GM18508 (cell line): ENCODE measurements around the gene FNBP1L.
"Not testable (repeated sequence)": the region's sequence is repeated elsewhere in the genome, so short reads cannot be mapped to it uniquely, and the experiment has no call there.

Experiments used
- ATAC-seq: cut with Tn5 transposase; IDR thresholded peaks from one replicate; pipeline ENCODE4 v1.9.1; 2021; ENCODE audit warnings: moderate number of reproducible peaks; ENCODE audit not compliant: insufficient read depth, unreplicated experiment

FNBP1L gene

DNA sequence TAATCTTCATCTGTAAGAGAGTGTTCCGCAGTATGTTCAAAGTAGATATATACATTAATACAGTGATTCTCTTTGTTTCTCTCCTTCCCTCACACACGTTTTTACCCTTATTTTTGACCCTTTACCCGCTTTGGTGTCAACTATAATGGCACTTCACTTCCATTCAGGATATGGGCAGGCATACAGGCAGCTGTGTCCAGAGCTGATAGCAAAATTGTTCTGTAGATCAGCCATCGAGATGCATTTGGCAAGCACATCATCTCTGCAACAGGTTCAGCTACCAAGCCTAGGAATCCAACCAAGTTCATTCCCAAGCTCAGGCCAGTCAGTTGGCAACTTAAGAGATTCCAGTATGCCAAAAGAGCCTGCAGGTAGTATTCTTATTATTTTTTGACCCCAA, 74.8 kb downstream of the FNBP1L start:
- no peak for ATAC-seq

DNA sequence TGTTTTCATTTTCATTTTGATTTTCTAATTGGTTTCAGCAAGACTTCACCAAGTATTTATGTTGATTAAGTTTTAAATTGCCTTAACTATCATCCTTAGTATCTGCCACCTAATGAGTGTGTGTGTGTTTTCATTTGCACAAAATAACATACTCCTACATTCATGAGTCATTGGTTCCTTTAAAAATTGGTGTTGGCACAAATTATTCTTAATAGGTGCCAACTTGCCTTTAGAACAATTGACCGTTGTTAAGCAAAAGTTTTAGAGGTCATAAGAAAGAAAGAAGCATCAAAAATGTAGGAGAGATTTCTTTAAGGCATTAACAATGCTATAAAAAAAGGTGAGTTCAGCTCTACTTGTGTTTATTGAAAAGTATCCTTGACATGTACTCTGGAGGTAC, 77.5 kb downstream of the FNBP1L start:
- no peak for ATAC-seq

DNA sequence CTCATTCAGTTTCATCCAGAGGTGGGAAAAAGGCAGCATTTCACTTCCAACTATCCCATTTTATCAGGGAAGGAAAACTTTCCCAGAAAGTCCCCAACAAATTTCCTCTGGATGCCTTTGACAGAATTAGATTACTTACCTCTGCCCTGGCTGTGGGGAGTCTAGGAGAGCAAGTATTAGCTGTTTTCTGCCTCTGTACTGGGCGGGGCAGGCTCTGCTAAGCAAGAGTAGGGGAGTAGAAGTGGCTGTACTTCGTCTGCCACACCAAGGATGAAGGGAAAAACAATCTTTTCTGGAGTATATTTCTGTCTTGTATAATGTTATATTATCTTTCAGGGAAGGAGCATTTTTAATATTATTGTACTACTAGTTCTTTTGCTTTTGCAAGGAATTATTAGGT, 78.5 kb downstream of the FNBP1L start:
- no peak for ATAC-seq

DNA sequence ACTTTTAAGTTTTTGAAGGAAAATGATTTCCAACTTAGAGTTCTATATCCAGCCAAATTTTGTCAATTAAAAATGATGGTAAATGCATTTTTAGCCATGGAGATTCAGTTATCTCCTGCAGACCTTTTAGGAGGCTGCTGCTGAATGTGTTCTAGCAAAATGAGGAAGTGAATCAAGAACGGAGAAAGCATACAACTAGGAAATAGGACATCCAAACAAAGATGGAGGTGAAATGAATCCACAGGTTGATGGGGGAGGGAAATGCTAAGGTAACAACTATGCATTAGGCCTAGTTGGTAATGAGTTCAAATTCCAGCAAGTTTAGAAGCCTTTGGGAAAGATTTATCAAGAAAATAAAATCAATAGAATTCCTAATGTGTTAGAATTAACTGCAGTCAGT, 80.5 kb downstream of the FNBP1L start:
- no peak for ATAC-seq

DNA sequence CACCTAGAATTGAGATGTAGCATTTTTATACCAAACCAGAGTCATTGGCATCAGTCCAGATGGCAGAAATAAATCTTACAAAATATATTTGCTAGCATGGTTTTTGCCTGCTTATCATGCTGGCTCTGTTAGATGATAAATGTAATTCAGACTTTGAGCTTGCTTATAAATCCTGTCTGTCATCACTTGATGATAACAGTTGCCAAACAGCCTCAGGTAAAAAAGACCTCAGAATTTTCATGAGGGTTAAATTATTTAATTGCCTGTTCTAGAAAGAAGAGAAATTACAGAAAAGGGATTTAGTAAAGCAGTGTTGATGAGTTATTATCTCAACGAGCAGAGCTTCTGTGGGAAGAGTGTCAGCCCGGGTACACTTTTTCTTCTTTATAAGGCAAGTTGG, 83.3 kb downstream of the FNBP1L start:
- ATAC-seq: no peak

DNA sequence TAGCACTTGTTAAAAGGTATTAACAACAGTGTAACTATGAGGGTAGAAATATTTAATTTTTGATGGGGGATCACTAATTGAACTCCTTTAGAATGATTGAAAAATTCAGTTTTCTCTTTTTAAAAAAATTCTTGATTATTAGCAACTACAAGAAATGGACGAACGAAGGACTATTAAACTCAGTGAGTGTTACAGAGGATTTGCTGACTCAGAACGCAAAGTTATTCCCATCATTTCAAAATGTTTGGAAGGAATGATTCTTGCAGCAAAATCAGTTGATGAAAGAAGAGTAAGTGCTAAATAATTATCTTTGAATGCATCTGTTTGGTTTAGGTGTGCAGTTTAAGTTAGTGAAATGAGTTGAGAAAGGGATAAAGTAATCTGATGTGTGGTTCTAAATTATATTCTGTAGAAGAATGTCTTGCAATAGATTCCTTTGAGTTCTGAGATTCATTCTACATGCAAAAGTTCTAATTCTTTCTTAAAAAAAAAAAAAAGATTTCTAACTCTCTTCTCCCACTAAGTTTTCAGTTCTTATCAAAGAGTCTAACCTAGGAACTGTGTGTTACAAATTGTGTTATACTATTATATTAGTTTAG, 85.0 kb downstream of the FNBP1L start:
- ATAC-seq: no peak

DNA sequence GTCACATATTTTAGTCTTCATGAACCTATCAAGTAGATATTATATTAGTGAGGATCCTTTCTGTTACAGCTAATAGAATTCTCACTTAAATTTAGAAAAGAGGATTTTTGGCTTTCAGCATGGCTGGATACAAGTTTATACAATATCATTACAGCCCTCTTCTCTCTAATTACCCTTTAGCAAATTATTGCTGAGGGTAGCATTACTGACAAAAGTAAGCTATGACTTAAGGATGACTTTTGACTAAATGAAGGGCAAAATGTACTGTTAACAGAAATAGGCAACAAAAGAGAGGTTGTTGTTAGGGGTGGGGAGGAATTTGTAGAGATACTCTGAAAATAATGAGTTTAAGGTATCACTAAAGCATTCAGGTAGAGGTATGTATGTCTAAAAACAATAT, 85.8 kb downstream of the FNBP1L start:
- no peak for ATAC-seq

DNA sequence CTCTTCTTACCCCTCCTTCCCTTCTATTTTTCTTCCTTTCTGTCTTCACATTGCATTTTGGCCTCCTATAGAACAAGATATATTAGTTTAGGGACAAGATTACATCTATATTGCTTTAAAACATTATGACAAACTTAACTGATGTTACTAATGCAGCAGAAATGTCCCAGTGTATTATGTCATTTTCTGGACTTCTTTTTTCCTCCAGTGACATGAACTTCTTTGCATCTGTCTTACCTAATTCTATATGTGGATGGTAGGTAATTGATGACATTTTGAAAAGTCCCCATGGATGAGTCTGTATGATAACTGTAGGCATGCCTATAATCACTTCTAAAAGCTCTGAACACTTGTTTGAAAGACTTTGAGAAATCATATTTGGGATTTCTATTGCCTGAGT, 89.5 kb downstream of the FNBP1L start:
- no peak for ATAC-seq

DNA sequence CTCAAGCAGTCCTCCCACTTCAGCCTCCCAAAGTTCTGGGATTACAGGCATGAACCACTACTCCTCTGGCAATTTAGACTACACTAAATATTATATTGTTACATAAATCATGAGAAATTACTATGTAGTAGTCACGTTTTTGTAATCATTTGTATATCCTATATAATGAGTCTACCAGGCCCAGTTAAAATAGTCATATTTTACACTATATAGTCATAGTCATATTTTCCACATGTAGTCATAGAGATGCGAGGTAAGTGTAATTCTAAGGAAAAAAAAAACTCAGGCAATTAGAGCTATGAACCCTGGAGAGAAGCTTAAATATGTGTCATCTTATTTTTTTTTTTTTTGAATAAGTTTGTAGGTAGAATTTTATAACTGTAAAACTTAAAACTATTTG, 90.0 kb downstream of the FNBP1L start:
- no peak for ATAC-seq

DNA sequence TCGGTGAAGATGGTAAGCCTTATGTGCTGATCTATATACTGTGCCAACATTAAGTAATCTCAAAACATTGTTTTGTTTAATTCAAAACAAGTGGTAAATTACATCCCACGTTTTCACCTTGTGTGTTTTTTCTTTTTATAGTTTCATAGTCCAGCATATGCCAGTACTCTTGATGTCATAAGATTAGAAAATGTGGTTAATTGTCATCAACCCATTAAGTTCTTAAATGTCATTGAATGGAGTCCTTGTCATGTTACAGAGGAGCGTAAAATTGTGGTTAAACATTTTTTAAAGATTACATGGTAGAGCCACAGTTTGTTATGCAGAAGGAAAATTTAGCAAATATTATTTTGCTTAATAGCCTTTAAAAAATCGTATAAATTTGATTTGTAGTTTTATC, 93.1 kb downstream of the FNBP1L start:
- no peak for ATAC-seq

DNA sequence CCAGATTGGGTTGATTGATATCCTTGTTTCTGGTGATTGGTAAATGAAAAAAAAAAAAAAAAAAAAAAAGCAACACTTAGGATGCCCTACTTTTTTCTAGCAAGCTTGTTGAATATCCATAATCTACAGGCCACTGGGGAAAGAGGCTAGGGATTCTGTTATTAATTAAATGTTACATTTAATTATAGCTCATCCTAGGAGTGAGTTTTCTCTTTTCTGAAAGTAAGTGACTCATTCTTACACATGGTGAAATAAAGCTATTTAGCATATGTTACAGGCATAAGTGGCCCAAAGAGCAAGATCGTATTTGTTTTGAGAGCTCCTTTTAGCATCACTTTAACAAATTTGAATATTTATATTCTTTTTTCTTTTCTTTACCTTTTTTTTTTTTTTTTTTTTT, 94.5 kb downstream of the FNBP1L start:
- ATAC-seq: no peak

DNA sequence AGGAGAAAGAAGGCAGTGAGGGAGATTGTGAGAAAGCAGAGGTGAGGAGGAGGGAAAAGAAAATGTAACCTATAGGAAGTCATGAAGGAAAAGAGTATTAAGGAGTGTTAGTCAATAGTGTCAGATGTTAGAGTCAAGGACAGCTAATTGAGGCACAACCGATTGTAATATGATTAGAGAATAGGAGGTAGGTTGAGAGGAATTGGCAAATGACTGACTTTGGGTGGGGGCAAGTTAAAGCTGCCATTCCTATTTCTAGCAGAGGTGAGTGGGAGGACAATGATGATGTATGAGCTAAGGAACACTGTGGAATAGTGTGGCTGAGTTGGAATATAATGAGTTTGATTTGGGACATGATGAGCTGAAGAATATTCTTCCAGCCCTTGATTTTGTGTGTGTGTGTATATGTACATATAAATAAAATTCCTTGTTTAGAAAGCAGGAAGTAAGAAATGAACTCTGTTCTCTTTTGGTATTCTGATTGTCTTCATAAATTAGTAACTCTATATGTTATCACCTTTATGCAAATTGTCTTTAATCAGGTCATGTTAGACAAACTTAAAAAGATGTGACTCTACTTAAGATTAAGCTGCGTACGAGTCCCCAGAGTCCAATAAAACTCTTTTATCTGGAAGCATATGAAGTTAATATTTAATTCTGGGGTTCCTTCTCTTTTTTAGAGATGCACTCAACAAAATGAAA, 98.4 kb downstream of the FNBP1L start:
- no peak for ATAC-seq

DNA sequence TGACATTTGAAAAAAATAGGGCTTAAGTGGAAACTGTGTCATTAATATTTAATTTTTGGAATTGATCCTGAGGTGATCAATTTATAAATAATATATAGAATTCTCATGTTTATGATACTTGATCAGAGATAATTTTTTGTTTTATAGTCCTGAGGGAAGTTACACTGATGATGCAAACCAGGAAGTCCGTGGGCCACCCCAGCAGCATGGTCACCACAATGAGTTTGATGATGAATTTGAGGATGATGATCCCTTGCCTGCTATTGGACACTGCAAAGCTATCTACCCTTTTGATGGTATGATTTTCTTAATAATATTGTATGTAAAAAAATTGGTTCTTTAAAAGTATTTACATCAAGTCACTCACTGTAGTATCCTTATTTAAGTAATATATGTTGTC, 101.2 kb downstream of the FNBP1L start:
- ATAC-seq: no peak

DNA sequence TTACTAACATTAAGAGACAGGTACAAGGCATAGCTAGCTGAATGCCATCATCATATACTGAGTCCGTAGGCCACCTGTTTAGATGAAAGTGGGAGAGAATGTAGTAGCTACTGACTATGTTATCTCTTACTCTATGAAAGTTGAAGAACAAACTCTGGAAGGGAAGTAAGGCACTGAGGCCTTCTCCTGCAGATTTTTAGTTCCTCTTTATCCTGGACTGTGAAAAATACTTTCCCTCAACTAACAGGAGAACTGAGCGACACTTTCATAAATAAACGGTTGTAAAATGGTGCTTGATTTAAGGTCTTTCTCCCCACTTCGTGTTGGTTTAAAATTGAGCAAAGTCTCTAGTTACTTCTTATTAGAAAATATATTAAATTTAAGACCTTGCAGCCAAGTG, 101.9 kb downstream of the FNBP1L start:
- ATAC-seq: no peak

DNA sequence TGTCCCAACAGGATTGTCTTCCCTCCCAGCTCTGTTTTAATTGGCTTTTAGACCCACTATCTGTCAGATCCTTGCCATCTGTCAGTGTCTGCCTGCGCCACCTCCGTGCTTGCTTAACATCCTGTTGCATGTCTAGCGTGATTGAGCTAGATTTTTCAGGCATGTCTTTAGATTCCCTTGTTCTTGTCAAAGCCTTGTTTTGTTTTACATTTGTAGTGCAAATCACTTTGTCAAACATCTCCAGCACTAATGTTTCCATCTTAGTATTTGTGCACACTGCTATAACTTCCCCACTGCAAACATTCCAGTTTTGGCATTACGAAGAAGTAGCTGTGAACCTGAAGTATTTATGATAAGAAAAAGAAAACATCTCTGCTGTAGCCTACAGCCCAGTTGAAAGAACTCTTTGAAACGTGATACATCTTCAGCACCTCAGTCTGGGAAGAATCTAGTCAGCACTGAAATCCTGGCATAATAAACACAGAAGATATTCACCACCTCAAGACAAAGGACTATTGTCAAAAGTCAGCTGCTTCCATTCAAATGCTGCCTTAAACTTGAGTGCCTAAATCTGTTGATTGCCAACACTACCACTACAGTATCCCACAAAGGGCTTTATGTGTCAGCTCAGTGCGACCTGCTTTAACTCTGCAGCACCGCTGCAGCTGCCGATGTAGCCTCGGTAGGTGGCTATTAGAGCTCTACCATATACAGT, 105.0 kb downstream of the FNBP1L start:
- ATAC-seq: no peak

DNA sequence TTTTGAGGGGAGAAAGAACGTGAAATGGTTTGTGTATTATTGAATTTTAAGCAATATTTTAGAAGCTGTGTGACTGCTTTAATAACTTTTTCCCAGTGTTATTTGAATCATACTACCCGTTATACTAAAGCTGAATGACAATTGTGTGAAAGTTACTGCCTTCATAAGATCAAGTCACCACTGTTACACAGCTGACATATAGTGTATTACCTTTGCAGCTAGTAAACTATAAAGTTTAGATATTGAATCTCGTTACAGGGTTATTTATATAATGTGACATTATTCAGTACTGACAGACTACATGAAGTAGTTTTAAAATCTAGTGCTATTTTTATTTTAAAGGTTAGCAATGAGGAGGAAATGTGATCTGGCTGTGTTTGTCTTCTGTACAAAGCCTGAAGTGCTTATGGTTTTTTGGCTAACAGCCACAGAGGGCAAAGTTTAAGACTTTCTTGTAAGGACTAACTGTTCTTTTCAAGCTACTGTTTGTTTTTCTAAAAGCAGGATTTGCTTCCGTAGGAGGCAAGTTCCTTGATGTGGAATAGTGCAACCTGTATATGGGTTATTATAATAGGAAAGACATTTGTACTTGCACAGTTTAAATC, 106.1 kb downstream of the FNBP1L start:
- ATAC-seq: not testable (repeated sequence)

DNA sequence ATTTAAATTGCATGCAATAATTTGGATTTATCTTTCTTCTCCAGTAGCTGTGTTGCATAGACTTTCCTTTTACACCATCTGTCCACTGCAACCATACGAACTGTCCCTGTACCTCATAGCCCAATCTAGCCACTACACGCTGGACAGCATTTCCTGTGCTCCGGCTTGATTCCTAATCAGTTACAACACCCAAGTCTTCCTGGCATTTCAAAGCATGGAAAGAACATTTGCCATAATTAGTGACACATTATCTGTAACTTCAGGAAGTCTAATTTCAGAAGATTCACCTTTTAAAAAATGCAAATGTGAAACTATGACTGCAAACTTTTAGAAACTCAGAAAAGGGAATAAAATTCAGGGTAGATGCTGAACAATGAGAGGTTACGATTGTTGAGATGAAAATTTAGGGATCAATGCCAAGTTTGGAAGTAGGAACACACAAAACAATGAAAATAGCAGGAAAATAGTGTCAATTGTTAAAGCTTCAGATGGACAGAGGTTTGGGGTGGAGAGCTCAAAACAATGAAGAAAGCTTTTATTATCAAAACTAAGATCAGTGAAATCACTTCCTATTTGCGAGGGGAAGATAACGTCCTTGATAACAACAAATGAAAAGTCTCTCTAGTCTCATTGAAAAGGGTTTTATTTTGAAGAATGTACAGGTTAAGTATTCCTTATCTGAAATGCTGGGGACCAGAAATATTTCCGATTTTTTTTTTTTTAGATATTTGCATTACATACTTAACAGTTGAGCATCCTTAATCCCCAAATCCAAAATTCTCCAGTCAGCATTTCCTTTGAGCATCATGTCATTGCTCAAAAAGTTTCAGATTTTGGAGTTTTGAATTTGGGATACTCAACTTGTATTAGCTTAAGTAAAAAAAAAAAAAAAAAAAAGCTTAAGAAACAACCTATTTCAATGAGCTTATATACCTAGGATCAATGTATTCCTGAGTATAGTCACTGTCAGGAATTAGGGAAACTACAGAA, 107.3 kb downstream of the FNBP1L start:
- ATAC-seq: no peak

DNA sequence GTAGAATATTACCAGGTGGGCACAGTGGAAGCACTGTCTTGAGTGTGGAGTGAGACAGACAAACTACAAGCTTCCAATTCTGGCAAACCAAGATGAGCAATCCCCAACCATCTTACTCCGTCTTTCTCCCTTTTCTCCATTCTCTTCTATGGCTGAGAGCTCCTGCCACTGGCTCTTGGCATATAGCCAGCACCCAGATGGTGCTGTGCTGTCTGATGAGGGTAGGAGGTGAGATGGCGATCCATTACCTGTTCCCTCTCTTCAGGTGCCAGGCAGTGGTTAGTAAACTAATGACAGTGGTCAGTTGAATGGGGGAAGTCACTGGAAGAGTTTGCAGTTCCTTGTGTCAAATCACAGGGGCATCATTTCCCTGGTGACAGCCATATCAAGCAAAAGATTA, 108.4 kb downstream of the FNBP1L start:
- no peak for ATAC-seq

DNA sequence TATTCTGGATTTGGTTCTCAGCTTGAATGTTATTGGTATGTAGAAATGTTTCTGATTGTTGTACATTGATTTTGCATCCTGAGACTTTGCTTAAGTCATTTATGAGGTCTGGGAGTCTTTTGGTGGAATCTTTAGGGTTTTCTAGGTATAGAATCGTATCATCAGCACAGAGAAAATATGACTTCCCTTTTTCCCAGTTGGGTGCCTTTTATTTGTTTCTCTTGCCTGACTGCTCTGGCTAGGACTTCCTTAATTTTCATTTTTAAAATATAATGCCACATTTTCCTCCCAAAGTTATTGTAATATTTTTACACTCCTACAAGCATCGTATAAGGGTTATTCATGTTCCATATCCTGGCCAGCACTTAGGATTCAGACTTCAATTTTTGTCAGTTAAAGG, 111.1 kb downstream of the FNBP1L start:
- no peak for ATAC-seq

DNA sequence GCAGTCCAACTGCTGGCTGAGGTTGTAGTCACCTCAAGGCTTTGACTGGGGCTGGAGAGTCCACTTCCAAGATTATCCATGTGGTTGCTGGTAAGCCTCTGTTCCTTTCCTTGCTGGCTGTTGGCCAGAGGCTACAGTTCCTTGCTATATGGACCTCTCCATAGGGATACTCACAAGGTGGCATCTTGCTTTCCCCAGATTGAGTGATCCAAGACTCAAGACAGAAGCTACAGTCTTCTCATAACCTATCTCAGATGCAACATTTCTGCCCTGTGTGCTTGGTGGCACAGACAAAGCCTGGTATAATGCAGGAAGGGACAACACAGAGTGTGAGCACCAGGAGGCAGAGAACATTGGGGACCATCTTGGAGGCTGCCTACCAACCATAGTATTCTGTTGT, 111.8 kb downstream of the FNBP1L start:
- ATAC-seq: no peak
